AML-193 (cell line): ENCODE results near the gene TOP3B.
"Not testable (repeated sequence)": the region's sequence is repeated elsewhere in the genome, so short reads cannot be mapped to it uniquely, and the experiment has no call there.

Experiments
- DNase-seq, 2 experiments: peaks; one replicate each; lab custom pipeline; 2025; lab: John Stamatoyannopoulos, UW

TOP3B gene

DNA sequence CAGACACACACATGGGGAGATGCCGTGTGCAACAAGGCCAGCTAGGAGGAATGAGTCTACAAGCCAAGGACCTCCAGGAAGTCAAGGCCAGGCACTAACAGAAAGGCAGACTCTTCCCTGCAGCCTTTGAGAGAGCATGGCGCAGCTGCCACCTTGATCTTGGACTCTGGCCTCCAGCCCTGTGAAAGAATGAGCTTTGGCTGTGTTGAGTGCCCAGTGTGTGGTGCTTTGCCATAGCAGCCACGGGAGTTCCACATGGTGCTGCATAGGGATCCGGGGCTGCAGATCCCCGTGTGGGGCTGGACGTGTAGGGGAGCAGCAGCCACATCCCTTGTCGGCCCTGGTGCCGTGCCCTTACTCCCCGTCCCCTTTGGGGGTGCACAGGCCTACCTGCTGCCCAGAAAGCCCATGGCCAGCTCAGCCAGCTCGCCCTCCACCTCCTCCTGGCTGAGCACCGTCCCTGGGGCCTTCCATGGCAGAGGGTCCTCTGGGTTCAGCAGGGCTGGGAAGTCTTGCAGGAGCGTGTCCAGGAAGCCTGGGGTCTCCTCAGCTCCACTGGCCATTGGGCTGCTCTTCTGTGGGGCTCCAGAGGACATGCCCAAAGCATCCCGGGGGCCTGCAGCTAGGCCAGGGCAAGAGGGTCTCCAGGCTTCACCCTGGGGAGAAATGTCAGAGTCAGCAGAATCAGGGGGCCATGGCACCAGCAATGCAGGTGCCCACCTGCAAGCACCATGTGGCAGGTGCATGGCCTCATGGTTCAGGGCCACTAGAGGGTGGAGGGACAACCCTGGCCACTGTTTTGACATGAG is 36.9 kb downstream of the TOP3B start:
- no peak for DNase-seq

DNA sequence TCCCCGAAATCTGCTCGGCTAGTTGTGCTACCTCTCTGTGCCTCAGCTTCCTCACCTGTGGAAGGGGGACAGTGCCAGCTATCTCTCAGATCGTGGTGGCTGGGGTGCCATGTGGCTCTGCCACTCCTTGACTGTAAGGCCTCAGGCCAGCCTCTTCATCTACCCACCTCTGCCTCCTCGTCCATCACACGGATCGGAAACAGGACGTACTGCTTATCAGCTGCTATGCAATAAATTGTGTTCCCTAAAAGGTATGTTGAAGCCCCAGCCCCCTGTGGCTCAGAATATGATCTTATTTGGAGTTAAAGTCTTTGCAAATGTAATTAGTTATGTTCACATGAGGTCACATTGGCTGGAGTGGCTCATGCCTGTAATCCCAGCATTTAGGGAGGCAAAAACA is 37.7 kb downstream of the TOP3B start:
- no peak for DNase-seq

DNA sequence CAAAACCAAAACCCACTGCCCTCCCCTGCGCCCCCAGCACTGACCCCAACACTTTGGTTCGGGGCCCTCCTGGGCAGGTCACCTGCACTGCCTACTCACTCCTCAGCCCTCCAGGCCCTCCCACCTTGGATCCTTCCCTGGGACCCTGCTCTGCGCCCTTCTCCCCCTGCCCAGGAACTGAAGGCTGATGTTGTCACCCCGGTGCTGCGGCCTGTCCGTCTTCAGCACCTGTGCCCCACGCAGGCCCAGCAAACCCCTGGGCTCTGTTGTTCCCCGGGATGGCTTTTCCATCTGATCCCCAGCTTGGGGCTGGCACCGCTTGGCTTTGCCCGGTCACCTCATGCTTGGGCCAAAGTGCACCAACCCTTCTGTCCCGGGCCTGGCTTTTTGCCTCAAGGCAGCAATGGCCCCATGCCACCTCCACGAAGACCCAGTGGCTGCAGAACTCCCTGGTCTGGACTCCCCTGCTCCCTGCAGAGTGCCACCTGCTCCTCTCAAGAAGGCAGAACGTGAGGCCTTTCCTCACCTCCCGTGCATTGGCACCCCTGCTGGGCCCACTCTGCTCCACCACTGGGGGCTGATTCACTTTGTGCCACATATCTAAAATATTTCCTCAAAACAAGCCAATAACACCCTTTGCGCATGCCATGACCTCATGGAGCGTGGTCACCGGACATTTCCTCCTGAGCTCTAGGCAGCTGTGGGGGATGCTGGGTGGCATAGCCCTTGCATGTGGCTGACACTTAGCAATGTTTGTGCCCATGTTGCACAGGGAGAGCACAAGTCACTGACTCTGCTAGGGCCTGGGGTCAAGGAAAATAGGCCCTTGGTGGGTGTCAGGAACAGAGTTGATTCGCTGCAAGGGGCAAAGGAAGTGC is 38.8 kb downstream of the TOP3B start:
- DNase-seq: no peak

DNA sequence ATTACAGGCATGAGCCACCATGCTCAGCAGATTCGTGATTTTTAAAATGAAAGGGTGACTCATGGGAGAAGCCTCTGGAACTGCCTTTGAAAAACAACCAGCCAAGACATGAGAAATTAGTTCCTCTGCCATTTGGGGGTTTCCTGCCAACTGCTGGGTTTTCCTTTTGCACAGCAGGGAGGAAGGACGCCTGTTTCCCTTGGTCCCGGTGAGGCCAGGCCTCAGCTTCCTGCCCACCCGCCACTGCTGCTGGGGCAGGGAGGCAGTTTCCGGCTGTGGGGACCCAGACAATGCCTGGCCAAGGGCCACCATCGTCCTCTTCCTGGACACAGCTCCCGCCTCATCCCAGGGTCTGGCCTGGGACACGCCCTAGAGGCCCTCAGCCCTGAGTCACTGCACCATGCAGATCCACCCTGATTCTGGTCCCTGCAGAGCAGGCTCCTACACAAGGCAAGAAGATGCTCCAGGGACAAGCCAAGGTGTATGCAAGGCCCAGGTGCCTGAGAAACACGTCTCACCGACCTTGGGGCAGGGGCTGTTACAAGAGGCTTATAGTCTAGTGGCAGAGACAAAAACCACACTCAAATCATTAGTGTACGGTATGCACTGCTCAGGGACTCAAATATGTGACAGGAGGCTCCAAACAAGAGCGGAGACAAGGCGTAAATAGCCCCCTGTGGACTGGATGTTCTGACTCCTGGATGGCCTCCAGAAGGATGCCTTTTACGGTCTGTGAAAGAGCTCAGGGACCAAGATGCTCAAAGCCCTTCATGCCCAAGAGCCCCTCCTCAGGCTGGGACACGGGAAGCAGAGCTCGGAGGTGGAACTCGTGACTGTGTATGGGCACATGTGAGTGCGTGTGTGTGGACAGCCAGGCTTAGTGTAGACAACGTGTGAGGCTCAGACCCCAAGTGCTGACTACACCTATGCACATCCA is 39.9 kb downstream of the TOP3B start:
- peak; percentile 51 to 60 for DNase-seq

DNA sequence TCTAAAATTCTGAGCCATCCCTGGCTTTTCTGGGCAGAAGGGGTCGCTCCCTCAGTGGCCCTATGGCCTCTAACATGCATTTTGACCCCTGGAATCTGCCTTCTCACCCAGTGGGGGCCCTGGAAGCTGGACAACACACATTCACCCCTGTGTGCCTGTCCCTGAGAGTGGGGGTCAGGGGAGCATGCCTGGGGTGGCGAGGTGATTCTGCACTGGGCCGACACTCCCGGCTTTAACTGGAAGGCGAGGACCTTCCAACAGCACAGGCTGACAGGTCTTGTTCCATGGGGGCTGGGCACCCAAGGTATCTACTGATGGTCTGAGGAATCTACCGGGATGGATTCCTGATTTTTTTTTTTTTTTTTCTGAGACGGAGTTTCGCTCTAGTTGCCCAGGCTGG is 40.7 kb downstream of the TOP3B start:
- DNase-seq: no peak

DNA sequence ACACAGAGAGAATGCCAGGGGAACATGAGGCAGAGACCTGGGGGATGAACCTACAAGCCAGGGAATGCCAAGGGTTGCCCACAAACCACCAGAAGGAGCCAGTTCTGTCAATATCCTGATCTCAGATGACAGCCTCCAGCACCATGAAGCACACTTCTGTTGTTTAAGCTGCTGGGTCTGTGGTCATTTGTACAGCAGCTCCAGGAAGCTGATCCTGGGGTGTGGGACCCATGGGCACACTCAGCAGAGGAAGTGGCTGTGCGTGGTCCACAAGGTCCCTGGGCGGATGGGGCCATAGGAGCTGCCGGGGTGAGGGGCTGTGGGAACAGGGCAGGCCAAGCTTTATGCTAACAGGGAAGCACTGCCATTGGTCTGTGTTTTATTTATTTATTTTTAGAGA is 42.1 kb downstream of the TOP3B start:
- DNase-seq: peak in 1 of 2 experiments; percentile 10

DNA sequence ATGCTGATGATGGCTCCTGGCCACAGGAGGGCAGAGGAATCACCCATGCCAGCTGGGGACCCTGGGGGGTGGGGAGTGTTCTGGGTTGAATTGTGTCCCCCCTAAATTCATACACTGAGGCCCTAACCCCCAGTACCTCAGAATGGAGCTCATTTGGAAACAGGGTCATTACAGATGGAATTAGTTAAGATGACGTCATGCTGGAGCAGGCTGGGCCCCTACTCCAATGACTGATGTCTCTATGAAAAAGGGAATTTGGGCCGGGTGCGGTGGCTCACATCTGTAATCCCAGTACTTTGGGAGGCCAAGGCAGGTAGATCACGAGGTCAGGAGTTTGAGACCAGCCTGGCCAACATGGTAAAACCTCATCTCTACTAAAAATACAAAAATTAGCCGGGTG is 42.7 kb downstream of the TOP3B start:
- not testable (repeated sequence) for DNase-seq

DNA sequence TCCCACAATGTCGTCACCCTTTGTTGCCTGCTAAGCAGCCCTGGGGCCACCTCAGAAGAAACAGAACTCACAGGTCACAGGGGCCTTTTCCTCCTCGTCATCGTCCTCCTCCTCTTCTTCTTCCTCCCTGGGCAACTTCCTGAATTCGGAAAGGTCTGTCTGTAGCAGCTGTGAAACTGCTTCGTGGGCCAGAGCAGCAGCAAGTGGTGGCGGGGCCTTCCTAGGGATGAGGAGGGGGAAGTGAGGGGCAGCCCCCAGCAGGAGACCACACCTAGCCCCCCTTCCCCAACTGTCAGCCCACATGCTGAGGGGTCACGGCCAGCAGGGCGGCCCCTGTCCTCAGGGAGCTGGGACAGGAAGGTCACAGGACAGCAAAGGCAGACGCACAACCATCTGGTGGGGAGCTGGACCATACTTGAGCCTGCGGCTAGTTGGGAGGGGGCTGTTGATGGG is 43.1 kb downstream of the TOP3B start:
- DNase-seq: peak; percentile 25 to 53

DNA sequence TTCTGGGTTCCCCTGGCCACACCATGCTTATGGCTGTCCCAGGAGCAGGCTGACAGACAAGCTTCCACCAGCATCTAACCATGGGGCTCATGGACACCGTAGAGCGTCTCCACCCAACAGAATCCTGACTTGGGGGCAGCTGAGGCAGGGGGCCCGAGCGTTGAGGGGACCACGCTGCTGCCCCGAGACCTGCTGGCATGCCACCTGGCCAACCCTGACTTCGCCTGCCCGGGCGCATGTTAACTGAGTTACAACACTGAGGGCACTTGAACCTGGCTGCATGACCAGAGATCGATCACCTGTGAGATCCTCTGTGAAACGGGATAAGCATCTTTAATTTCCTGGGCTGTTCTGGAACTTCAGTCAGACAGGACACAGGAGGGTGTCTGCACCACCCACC is 43.7 kb downstream of the TOP3B start:
- DNase-seq: no peak

DNA sequence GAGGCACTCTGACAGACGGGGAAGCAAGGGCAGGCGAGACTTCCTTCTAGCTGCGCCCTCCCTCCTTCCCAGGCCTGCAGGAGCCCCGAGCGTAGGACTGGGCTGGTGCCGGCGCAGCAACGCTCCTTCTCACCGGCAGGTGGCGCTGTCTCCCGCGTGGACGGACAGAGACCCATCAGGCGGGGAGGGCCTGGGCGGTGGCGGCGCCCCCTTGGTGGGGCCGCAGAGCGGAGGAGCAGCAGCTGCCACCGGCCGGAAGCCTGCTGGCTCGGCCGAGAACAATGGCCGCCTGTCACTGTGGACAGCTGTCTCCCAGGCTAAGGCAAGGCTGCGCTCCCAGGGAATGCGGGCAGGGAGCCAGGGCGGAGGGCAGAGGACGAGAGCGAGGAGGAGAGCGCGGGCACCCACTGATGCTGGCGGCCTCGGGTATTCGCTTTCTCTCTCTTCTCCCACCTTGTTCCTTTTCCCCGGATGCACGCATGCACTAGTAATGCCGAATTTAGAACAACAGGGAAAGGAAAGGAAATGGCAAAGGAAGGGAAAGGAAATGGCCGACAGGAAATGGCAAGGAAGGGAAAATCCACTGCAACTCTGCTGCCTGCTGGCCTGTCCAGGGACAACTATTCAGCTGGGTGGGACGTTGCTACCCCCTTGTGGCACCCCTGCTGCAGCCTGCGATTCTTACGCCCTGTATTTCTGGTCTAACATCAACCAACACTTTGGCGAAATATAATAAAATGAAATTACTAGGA is 44.3 kb downstream of the TOP3B start:
- DNase-seq: peak; percentile 94 to 95

DNA sequence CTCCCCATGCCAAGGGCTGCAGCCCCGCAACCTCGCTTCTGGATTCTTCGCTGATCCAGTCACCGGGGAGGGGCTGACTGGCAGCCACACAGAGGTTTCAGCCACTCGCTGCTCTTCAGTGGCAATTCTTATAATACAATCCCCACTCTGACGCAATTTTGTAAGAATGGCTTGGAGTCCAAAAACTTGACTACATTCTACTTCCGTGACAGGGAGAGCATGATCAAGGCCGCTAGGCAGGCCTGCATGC is 44.8 kb downstream of the TOP3B start:
- DNase-seq: no peak

DNA sequence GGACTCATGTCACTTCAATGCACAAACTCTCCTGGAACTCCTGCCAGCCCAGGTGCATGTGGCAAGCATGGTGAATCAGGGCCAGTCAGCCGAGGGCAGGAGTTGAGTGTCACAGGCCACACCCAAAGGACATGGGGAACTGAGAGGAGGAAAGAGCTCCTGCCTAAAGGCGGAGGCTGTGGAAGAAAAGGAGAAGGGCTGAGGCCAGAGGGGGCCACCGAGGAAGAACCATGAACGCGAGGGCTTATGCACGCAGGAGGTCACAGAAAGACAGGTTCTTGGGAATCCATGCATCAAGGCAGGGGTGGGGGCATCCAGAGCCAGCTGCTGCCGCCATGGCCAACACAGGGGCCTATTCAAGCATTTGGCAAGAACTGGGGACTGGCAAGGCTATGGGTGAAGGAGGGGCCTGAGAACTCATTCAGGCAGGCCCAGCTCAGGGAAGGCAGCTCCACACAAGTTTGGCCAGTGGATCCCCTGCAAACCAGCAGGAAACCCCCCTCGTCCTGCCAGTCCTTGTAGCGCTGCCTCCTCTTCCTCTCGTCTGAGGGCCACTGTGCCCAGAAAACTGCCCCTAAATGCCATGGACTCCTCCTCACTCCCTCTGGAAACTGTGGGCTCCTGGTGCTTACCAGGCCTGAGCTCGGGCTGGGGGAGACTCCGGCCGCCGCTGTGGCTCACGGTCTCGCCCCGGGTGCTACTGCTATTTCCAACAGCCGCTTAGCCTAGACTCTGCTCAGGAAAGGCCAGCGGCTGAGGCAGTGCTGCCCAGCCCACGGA is 45.4 kb downstream of the TOP3B start:
- no peak for DNase-seq

DNA sequence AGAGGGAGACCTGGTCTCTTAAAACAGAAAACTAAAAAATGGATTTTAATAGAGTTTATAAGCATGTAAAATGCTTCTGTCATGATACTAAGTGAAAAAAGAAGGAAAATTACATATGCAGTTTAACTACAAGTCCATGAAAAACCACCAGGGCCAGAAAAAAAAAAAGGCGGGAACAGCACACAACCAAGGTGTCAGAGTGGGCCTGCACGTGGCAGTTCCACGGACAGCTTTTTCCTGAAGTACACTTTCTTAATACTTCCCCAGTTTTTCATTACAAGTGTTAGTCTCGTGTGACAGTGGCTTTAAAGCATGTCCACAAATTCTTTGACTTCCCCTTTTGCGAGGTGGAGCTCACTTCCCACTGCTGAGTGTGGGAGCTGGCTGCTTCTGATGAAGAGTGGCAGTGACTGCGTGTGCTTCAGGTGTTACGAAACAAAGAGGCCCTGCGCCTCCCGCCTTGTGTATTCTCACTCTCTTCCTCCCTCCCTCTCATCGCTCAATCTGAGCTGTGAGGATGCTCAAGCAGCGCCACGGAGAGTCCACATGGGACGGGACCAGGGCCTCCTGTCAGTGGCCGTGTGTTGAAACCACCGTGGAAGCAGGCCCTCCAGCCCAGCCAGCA is 46.3 kb downstream of the TOP3B start:
- DNase-seq: peak; percentile 87 to 88

DNA sequence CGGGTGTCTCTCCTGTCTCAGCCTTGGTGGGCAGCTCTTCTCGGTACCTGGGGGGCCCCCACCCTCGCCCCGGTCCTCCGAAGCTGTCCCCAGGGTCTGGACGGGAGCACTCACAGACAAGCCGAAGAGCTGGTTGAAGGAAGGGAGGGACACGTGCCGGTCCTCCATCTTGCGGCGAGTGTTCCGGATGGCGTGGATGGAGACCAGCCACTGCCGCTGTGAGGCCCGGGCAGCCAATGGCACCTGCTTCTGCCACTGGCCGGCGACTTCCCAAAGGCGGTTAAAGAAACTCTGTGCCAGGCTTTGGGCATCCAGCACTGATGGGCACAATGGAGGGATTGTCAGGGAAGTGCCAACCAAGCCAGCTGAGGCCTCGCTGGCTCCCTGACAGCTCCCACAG is 48.7 kb downstream of the TOP3B start:
- DNase-seq: no peak

DNA sequence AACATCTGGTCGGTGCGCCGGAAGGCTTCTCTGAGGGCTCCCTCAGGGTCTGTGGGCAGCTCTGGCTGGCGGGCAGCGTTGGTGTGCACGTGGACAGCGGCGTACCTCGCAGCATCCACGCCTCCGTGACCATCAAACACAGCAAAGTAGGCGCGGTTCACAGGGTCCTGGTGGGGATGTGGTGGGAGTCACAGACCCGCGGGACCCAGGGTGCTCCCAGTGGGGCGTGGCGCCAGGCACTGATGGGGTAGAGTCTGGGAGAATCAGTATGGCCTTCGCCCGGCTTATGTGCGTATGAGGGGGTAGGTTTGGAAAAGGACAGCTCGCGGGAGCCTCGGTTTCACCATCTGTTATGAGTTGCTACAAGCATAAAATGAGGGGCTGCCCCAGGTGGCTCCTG is 49.2 kb downstream of the TOP3B start:
- no peak for DNase-seq

DNA sequence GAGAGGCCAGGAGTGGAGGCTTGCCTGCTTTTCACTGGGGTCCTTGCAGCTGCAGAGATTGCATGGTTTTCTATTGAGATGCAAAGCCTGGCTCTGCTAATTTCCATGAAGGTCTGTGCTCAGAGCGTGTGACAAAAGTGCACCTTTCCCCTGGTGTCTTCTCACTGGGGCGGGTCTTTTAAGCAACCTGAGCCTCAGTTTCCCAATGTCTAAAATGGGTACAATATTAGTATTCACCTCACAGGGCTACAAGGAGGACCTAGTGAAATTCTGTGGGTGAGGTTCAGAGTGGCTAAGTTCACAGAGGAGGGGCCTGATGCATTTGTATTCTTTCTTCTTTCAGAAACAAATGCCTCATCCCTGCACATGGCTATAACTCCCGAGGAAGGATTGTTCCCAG is 50.2 kb downstream of the TOP3B start:
- DNase-seq: no peak

DNA sequence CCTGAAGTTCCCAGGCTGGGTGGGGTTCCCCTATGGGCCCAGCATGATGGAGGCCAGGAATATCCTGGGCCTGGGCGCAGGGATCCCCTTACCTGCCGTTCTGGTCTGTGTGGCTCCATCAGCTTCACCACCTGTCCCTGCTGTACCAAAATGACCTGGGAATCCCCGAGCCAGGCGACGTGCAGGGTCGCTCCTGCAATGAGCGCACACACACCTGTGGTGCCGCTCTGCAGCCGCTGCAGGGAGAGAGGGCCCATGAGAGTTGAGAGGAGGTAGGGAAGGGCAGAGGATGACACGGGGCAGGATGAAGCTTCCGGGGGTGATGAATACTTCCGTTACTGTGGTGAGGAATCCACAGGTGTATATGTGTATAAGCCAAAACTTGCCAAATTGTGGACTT is 51.5 kb downstream of the TOP3B start:
- no peak for DNase-seq

DNA sequence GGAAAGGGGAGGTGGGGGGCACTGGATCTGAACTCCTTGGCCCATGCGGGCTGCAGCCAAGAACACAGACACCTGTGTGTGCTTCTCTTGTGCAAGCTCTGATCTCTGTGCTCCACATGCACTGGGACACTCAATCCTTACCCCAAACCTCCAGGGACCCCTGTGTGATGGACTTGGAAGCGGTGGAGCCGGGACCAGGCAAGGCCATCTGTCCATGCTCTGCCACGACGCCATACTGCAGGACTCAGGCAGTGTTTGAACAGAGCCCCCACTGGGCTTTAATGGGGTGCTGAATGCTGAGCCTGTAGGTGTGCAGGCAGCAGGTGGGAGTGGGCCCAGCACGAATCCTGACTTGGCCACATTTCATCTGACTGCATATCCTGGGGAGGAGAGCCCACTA is 53.3 kb downstream of the TOP3B start:
- no peak for DNase-seq

DNA sequence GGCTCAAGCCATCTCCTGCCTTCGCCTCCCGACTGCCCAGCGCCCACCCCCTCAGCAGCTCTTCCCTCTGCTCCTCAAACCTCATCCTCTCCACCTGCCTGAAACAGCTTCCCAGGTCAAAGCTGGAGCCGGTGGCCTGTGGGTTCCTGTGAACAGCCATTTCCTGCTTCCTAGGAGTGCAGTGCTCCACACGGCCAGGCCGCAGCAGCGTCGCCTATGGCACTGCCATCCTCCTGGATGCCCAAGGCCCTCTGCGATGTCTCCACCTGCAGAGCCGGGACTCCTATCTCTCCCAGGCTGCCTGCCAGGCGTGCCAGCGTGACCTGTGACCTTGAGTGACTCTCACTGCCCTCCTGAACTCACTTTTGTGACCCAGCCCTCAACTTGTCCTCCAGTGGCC is 54.5 kb downstream of the TOP3B start:
- no peak for DNase-seq

DNA sequence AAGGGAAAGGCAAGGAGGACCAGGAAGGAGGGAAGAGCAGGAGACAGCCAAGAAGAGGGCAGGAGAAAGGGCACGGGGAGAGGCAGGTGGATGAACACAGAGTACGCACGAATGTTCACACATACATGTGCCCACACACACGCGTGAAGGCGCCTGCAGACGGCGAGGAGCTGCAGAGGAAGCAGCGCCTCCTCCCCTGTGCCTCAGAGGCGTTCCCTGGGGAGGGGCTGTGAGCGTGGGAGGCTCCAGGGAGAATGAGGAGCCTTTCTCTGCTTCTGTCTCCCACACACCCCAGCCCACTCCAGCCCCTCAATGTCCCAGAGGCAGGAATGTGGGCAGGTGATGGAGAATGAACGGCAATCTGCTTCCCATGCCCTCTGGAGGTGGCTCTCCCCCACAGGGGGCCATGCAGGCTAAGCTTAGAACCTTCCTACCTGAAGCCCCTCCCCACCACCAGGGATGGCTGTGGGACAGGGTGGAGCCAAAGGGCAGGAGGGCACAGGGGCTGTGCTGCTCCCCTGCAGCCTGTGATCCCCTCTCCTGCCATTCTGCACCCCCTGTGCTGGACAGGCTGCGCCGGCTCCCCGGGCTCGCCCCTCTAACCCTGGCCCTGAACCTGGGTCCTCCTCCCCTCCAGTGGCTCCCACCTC is 55.3 kb downstream of the TOP3B start:
- no peak for DNase-seq
